Activated CD4-positive, alpha-beta T cell treated with anti-CD3 and anti-CD28 coated beads, Interleukin-2, amount 50 U/mL, for 4 hours (primary cell): ENCODE data around the gene CNTN1.
"Not testable (repeated sequence)": the region's sequence is repeated elsewhere in the genome, so short reads cannot be mapped to it uniquely, and the experiment has no call there.

Experiments
- DNase-seq, 2 experiments: peaks; one replicate each; pipeline ENCODE4 v3.0.0-alpha.2; 2020

The CNTN1 gene

DNA sequence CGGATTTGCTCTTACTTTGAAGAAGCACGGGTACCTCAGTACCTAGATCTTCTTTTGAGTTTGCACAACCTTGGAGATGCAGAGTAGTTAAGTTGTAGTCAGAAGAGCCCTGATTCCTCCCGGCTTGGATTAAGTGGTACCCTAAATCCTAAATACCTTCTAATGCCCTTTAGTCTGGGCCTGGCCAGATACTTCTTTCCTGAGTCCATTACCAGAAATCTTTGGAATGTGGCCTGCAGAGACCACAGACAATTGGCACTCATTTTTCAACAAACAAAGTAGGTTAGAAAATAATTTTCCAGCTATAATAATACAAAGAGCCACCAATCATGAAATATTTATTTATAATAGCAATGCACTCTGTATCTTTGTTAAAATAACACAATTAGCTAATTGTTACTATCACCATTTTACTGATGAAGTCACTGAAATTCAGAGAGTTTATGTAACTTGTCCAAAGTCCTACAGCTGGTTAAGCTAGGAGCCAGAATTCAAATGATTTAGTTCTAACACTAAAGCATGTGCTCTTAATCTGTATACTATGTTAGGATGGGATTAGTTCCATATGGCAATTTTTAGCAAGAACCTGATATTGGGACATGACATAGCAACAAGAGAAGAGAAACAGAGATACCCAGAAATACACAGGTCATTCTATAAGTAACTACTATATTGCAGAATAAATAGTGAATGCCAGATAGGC lies 363.8 kb downstream of the CNTN1 start:
- no peak for DNase-seq

DNA sequence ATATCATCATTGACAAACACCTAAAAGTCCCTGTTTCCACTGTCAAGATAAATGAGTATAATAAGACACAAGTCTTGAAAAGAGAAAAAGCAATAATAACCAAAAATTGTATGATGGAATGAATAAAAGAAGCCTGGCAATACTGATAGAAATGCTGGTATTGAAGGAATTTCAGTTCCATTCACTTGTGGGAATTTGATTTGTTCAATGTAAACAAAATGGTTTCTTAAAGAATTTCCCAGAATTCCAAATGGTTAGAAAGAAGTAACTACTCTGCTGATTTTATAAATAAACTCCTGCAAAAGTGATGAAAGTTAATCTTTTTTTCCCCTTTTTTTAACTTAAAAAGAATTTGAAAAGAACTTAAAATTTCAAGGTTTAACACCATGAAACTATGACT lies 366.0 kb downstream of the CNTN1 start:
- no peak for DNase-seq

DNA sequence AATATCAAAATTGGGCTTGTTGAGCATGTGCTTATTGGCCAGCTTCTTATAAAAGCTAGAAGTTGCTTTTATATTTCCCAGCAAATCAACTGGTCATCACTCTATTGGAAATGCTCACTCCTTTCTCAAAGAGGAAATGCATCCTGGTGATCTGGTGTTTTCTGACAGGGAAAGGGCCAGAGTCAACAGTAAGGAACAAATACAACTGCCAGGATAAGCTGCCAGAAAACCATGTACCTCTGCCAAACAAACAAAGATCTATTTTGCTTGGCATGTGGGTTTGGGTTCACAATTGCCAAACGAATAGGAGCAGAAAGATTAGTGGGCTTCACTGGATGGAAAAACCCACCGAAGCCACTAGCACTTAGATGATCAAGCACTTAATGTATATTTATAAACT lies 369.0 kb downstream of the CNTN1 start:
- no peak for DNase-seq

DNA sequence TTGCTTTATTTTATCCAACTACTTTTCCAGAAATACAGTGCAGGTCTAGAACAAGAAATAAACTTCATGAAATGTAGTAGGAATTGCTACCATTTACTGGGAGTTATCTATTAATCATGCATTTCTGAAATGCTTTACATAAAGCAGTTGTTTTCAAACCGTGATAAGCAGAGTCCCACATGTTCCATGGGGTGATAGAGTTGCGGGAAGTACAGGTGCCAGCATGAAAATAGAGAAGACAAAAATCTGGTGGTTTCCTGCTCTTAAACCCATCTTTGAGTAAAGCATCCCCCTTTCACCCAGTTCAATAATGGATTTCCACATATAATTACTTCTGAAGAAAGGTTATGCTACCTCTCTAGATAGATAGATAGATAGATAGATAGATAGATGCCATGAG lies 372.2 kb downstream of the CNTN1 start:
- DNase-seq, result no peak

DNA sequence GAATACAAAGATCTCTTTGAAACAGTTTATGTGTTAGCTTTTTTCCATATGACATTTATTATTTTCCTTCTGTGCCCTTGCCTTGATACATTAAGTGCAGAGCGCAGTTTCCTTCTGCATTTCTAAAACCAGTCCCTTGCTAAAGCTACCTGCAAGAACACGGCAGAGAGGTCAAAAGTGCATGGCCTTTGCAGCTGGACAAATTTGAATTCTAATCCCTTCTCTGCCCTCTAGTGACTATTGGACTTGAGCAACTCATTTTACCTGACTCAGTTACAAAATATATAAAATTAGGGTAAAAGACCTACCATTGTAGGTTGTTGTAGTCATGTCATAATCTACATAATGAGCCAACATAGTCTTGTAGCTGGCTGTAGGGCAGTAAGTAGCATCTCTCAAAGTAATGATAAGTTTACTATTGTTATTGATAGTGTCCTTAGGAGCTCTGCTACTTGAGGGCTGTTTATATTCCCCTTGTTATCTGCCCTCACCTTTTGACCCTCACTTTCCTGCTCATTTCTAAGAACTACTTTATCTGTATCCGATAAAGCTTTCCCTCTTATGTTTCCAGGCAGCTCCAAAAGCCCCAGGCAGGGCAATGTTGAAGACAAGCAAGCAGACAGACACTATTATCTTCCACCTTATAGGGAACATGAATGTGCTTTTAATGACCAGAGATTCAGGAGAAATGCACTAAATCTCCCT lies 375.9 kb downstream of the CNTN1 start:
- DNase-seq, result no peak

DNA sequence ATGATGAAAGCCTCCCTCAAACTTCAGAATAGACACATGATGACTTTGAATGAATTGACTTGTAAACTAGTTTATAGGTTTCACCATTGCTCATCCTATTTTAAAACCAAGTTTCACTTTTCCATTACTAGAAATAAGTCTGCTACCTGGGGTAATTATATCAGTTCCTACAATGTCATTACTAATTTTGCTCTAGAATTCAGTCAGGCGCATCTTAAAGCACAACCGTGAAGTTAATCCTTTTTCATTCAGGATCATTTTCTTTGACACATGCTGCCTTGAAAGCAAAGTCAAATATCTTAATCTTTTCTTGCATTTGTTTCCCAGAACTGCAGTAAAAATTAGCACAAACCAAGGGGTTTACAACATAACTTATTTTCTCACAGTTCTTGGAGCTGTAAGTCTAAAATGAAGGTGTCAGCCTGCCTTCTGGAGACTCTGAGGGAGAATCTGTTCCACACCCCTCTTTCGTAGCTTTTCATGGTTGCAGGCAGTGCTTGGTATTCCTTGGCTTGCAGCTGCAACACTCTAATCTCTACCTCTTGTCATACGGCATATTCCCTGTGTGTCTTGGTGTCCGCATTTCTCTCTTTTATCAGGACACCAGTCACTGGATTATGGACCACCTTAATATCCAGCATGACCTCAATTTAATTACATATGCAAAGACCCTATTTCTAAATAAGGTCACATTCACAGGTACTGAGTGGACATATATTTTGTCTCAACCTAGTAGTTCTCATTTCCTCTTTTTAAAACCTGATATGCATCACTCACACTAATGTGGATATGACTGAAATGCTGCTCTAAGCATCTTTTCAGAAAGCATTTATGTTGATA lies 381.6 kb downstream of the CNTN1 start:
- DNase-seq, result no peak

DNA sequence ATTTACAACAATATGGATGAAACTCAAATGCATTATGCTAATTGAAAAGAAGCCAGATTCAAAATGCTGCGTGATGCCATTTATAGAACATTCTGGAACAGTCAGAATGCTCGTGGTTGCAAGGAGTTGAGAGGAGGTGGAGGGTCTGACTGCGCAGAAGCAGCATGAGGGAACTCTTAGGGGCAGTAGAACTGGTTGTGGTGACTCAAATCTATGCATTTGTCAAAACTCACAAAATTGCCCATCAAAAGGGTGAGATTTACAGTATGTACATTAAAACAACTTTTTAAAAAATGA lies 382.2 kb downstream of the CNTN1 start:
- DNase-seq, result no peak

DNA sequence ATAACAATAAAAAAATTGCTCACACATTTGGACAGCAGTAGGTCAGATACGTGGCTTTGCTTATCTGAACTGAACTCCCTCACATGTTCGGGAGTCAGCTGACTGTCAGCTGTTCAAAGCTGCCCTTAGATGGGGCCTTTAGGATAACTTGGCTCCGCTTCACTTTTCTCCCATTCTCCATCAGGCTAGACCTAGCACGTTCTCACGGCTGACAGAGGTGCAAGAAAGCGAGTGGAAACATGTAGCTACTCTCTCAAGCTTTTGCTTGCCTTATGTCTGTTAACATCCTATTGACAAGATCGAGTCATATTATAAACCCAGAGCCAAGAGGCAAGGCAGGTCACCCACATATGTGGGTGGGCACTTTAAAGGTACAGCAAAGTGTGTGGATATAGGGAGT lies 383.9 kb downstream of the CNTN1 start:
- DNase-seq, result no peak

DNA sequence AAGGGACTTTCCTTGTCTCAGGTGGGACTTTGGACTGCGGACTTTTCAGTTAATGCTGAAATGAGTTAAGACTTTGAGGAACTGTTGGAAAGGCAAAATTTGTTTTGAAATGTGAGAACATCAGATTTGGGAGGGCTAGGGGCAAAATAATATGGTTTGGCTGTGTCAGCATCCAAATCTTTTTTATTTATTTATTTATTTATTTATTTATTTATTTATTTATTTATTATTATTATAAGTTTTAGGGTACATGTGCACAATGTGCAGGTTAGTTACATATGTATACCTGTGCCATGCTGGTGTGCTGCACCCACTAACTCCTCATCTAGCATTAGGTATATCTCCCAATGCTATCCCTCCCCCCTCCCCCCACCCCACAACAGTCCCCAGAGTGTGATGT lies 389.0 kb downstream of the CNTN1 start:
- DNase-seq, result not testable (repeated sequence)

DNA sequence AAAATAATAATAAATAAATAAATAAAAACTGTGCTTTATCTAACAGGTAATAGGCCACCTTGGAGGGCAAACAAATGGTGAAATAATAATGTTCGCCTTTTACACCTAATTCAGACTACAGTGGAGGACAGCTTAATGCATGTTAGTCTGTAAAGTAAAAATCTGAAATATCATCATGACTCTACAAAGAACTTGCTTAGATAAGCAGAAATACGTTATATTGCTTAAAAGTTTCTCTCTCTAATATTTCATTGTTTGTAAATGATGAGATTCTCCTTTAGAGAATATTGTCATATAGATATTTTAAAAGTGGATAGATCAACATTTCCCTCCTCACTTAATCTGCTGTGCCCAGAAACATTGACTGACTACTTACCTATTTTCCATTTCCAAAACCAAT lies 397.2 kb downstream of the CNTN1 start:
- no peak for DNase-seq

DNA sequence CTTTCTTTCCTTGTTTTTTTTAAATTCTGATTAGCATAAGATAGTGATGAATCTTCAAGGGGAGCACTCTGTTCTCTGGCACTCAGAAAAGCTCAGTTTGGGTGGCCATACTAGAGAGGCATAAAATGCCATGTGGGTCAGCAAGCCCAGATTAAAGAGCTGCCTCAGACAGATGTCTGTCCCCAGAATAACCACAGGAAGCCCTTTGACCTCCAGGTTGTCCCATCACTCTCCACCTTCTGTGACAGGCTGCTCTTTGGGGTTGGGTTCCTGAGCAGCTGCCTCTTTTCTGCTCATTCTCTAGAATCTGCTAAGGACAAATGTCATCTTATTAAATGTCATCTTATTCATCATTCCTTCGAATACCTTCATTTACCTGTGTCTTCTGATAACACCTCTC lies 399.9 kb downstream of the CNTN1 start:
- no peak for DNase-seq

DNA sequence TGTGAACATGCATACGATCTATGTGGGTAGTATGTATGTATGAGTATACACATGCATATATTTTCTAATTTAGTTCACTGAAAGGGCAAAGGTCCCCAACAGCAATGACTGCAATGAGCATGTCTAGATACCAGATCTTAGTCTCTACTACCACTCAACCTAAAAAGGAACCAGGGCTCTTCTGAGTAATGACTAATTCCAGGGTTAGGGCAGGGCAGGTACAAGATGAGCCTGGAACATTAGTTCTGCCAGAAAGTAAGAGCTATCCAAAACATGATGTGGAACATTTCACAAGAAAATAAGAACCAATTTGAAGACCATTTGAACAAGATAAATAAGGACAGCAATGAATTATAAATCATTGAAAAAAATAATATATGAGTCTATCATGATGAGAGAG lies 404.6 kb downstream of the CNTN1 start:
- DNase-seq, result no peak

DNA sequence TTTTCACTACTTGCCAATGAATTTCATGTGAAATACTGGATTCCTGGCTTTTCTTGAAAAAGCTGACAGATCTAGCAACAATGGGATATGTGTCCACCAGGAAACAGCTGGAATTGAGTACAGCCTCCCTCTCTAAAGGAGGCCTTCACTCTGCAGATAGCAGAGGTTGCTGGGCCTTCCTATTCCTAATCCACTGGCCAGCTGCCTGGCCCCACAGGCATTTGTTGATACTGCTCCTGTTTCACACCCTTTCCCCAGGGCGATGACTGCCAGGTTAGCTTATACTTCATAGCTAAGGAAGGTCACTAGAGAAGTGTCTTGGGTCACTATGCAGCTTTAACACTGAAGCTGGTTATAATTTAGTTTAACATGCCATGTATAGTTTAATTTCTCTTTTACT lies 408.3 kb downstream of the CNTN1 start:
- DNase-seq, result no peak

DNA sequence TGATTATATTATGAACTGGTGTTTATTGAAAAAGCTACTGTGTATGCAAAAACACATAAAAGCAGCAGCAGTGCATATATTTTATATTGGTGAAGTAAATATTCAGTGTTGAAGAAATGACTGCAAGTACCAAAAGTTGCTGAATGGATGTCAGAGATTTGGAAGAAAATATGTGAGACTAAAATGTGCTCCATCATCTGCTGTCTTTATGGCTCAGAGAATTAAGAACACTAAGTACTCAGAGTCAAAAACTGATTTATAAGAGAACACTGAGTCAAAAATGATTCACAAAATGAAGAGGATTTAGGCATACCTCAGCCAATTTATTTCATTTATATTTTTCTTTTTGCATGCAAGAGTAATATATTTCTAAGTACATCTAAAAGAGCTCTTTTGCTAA lies 409.6 kb downstream of the CNTN1 start:
- DNase-seq, result no peak

DNA sequence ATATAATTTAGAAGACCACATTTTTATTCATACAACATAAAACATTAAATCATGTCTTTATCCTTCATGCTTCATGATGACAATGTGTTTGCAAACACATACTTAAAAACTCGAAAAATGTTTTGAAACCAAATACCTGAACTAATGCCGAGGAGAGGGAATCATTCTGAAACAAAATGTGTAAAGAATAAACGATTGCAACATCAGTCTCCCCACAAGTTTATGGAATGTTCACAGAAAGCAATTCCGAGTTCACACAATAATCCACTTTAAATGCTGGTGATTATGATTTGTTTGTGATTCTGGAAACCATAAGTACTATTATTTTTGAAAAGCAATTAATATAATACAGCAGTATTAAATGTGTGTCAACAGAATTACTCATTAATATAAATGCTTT lies 411.4 kb downstream of the CNTN1 start:
- no peak for DNase-seq

DNA sequence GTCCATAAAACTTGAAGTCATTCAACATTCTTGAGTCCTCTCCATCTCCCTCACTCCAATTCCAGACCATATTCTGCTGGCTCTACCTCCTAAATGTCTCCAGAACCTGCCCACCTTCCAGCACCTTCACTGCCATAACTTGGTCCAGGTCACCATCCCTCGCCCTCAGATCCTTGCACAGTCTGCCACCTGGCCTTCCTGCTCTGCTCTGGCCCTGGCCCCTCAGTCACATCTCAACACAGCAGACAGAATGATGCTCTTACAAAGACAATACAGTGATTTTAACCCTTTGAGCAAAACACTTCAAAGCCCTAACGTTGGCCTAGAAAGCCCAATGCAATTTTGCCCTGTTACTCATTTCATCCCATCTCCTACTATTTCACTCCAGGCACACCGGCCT lies 414.1 kb downstream of the CNTN1 start:
- DNase-seq, result no peak

DNA sequence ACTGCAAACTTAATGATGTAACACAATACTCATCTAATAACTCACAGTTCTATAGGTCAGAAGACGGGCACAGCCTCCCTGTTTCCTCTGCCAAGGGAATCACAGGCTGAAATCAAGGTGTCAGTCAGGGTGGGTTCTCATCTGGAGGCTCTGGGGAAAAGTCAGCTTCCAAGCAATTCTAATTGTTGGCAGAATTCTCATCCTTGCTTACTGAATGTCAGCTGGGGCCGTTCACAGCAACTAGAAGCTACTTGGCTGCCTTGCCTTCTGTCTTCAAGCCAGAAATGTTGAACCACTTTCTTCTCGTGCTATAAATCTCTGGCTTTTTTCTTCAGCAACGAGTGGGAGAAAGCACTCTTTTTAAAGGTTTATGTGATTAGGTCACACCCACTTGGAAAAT lies 415.8 kb downstream of the CNTN1 start:
- DNase-seq, result no peak

DNA sequence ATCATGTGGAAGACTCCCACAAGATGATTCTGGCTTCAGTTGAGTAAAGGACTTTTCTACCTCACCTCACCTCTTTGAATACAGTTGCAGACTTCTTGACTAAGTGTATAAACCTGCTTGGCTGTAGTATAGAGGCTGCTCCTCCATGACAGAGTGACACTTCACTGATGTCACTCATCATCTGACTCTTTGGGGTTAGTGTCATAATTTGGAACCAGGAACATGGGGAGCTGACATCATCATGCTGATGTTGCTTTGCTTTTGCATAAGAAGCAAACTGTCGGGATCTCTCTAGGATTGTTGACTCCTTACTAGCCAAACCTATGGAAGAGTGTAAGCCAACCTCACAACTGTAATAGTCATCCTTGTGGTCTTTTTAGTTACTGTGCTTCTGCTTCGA lies 420.7 kb downstream of the CNTN1 start:
- DNase-seq, result no peak

DNA sequence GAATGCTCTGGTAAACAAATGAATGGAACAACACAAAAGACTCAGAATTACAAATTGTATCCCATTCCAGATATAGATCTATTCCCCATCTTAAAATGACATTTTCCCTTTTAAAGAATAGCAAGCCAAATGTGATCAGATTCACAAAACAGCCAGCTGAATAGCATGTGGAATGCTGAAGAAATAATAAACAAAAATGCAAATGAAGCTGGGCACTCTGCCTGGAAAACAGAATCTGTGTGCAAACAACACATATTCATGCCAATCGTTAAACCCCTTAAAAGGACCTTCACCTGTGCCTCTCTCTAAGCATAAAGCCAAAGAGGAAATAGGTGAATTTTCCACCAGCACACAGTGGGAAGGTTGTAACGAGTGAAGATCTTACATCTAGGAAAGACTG lies 428.0 kb downstream of the CNTN1 start:
- no peak for DNase-seq

DNA sequence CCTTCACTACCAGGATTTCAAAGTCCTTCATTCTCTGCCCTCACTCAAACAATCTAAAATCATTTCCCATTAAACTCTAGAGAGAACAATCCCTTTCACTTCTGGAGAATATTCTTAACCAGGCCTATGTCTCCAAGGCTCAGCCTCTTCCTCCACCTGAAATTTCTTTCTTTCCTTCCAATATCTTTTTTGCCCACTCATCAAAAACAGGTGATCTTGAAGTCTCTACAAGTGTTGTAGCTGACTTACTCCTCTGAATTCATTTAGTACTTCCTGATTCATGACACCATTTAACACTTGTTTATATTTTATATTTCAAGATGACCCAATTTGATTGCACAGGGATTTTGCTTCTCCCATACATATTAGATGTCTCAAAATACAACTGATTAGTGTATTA lies 429.1 kb downstream of the CNTN1 start:
- DNase-seq, result no peak
